B cell (primary cell): Measurements from ENCODE around the gene THRAP3. TPM values are rescaled to one million over a fixed set of nuclear protein-coding genes. Genes with fewer than 3 reads are reported as not detected.
"Not testable (repeated sequence)": the region's sequence is repeated elsewhere in the genome, so short reads cannot be mapped to it uniquely, and the experiment has no call there.

Source experiments
- ATAC-seq: fragments of 200-7000 bp; cut with Tn5 transposase; one replicate; pipeline ENCODE4 v1.10.0; 2021; ENCODE audit warnings: low read depth, mild to moderate bottlenecking, moderate number of reproducible peaks, moderate library complexity
- CTCF ChIA-PET: fragments of 350-600 bp; sonication (Branson Sonifier 250); formaldehyde crosslinking; loops from one replicate; lab custom pipeline; 2021; ENCODE audit warnings: antibody characterized with exemption, inconsistent platforms; lab: Charles Lee
- POLR2A ChIA-PET: fragments of 350-600 bp; sonication (Branson Sonifier 250); formaldehyde crosslinking; loops from one replicate; lab custom pipeline; 2021; ENCODE audit warnings: antibody characterized with exemption; lab: Charles Lee
- DNase-seq: peaks from one replicate; pipeline ENCODE4 v3.0.0; 2013
- H2AFZ ChIP-seq: 2 replicates; pipeline ENCODE4 v1.6.1; 2012; ENCODE audit warnings: mild to moderate bottlenecking, low read depth, low read length; ENCODE audit not compliant: insufficient read depth, poor library complexity, severe bottlenecking
- H3K27ac ChIP-seq, 2 donors: 1 replicate in 1 of 2; 2 replicates in 1 of 2; pipeline ENCODE4 v1.5.1; 2012 to 2013; ENCODE audit warnings: low read length in 2 of 2, mild to moderate bottlenecking in 2 of 2, moderate library complexity in 1 of 2
- H3K27me3 ChIP-seq, 4 experiments: fragments of 200-600 bp in 1 of 4; sonication (generic) in 1 of 4; replicated peaks in 1 of 4; 1 replicate in 2 of 4; 2 replicates in 2 of 4; pipeline versions ENCODE4 v1.6.1 to v1.7.0; 2013 to 2016; ENCODE audit warnings: low read length in 3 of 4, mild to moderate bottlenecking in 2 of 4, mixed read lengths in 1 of 4, moderate library complexity in 1 of 4; ENCODE audit not compliant: insufficient read depth in 4 of 4, control insufficient read depth in 3 of 4; ENCODE audit errors: control extremely low read depth in 1 of 4
- H3K36me3 ChIP-seq, 2 experiments: replicated peaks in 1 of 2; 1 replicate in 1 of 2; 2 replicates in 1 of 2; pipeline versions ENCODE4 v1.6.1 to v1.7.1; 2013; ENCODE audit warnings: low read length in 1 of 2; ENCODE audit not compliant: insufficient read depth in 2 of 2, control insufficient read depth in 1 of 2; ENCODE audit errors: control extremely low read depth in 1 of 2, extremely low read depth in 1 of 2
- H3K4me1 ChIP-seq, 2 donors: fragments of 200-600 bp in 1 of 2; sonication (generic) in 1 of 2; 1 replicate in 1 of 2; 2 replicates in 1 of 2; pipeline versions ENCODE4 v1.5.1 to v1.6.1; 2013 to 2017; ENCODE audit warnings: low read length in 2 of 2; ENCODE audit not compliant: control insufficient read depth in 2 of 2, insufficient read depth in 2 of 2
- H3K4me2 ChIP-seq: replicated peaks from 2 replicates; pipeline ENCODE3; 2012; ENCODE audit warnings: mild to moderate bottlenecking, low read depth, low read length; ENCODE audit not compliant: poor library complexity, severe bottlenecking
- H3K4me3 ChIP-seq, 5 experiments: fragments of 200-600 bp in 1 of 5; sonication (generic) in 1 of 5; 1 replicate in 3 of 5; 2 replicates in 2 of 5; pipeline versions ENCODE4 v1.5.1 to v1.7.0; 2011 to 2016; ENCODE audit warnings: low read length in 4 of 5, mild to moderate bottlenecking in 4 of 5, low read depth in 2 of 5, control low read depth in 1 of 5, moderate library complexity in 1 of 5; ENCODE audit not compliant: insufficient read depth in 1 of 5; ENCODE audit errors: control extremely low read depth in 1 of 5, extremely low read depth in 1 of 5
- H3K79me2 ChIP-seq: fragments of 200-600 bp; sonication (generic); one replicate; pipeline ENCODE4 v1.6.0; 2016; ENCODE audit warnings: low read length; ENCODE audit not compliant: control insufficient read depth, insufficient read depth
- H3K9ac ChIP-seq: fragments of 200-600 bp; sonication (generic); 2 replicates; pipeline ENCODE4 v1.6.1; 2017; ENCODE audit warnings: mild to moderate bottlenecking, low read length, moderate library complexity
- H3K9me3 ChIP-seq, 3 donors: one replicate each; pipeline versions ENCODE4 v1.6.1 to v1.7.1; 2013; ENCODE audit warnings: low read length in 2 of 3; ENCODE audit not compliant: control insufficient read depth in 2 of 3, insufficient read depth in 1 of 3; ENCODE audit errors: control extremely low read depth in 1 of 3
- H4K20me1 ChIP-seq: 2 replicates; pipeline ENCODE4 v1.6.0; 2012; ENCODE audit warnings: mild to moderate bottlenecking, low read length; ENCODE audit not compliant: insufficient read depth, control insufficient read depth, poor library complexity, severe bottlenecking
- H3K27ac Mint-ChIP-seq: one replicate; pipeline ENCODE4 v1.8.0; 2021; ENCODE audit warnings: mixed read lengths
- H3K27me3 Mint-ChIP-seq: one replicate; pipeline ENCODE4 v1.8.0; 2021; ENCODE audit warnings: mixed read lengths
- H3K4me1 Mint-ChIP-seq: one replicate; pipeline ENCODE4 v1.8.0; 2021; ENCODE audit warnings: mixed read lengths
- H3K4me3 Mint-ChIP-seq: one replicate; pipeline ENCODE4 v1.8.0; 2021; ENCODE audit warnings: mixed read lengths
- H3K9me3 Mint-ChIP-seq: one replicate; pipeline ENCODE4 v1.8.0; 2022; ENCODE audit warnings: mixed read lengths; ENCODE audit not compliant: insufficient read depth
- CTCF ChIP-seq: fragments of 200-600 bp; IDR thresholded peaks from one replicate; pipeline ENCODE4 v1.8.0; 2022; ENCODE audit warnings: antibody characterized with exemption, mild to moderate bottlenecking
- EZH2 ChIP-seq: IDR thresholded peaks from 2 replicates; pipeline ENCODE4 v1.6.1; 2012; ENCODE audit warnings: borderline replicate concordance, low read depth, mild to moderate bottlenecking, moderate library complexity, low read length; ENCODE audit not compliant: insufficient read depth, poor library complexity, severe bottlenecking
- WGBS: methylation state at CpG from one replicate; pipeline ENCODE4 v1.1.5; 2013; ENCODE audit warnings: missing lambda C conversion rate; ENCODE audit not compliant: insufficient coverage; 5-methylcytosine and 5-hydroxymethylcytosine counted together
- intact Hi-C: fragments of 100-400 bp; cut with micrococcal nuclease; formaldehyde crosslinking; loops from one replicate; pipeline ENCODE4 v1.10.0; 2022
- polyA plus RNA-seq: library from polyadenylated mRNA; depleted of rRNA; stranded (reverse); fragments of >200 nt; gene quantifications from 2 replicates; pipeline ENCODE4 v1.2.3, GENCODE V29; 2012
- total RNA-seq, 2 donors: library from RNA; stranded (reverse); fragments of 120-200 nt in 1 of 2; gene quantifications; 1 replicate in 1 of 2; 2 replicates in 1 of 2; pipeline versions ENCODE4 v1.2.3 to v1.2.4, GENCODE V29; 2013 to 2022

Gene THRAP3
- total and polyA plus RNA-seq, 2 donors (not counting 1 experiment from before 2014, with no cell fraction given) = 64.1 to 153 TPM

DNA sequence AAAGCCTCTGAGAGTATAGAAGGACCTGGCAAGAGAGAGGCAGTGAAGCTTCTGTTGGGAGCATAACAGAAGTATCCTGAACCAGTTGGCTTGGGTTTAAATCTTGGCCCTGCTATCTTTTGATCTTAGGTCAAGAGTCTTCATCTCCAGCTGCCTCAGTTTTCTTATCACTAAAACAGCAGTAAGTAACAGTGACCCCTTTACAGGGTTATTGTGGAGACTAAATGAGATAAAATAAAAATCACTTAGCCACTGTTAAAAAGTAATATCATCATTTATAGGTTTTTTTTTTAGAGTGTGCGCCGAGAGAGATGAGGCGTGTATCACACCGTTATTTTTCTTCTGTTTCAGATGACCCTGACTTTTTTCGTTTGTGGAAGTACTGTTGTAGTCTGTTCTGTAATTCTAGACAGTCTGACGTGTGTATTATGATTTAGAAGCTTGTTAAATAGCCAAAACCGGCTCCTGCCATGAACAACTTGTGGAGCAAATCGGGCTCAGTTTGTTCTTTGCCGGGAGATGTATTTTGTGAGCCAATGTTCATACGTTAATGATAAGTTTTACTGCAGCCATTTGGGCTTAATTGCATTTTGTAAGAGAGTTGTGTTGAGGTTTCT lies 1.1 kb downstream of the THRAP3 start:
- ChIA-PET POLR2A (interaction anchor here (0.9 to 3.3 kb wide), 4 partner anchors 8 to 76 kb away, joined by 3 to 21 read pairs (median 4); partner anchors contain the start of gene TRAPPC3), CTCF (interaction anchor here (2.0 to 3.3 kb wide), 4 partner anchors 12 to 75 kb away, joined by 4 to 32 read pairs (median 16); partner anchors contain the start of gene TRAPPC3)
- Mint-ChIP-seq H3K9me3 (no peaks in the 10 kb centered on the region), H3K27me3 (no peaks in the 10 kb centered on the region), H3K27ac (peak overlapping the region; percentile 100), H3K4me3 (peak overlapping the region; percentile 98), H3K4me1 (peaks cover 34% of the 10 kb centered on the region)
- H2AFZ ChIP-seq = no peak overlapping the region
- H3K4me3 ChIP-seq = peak overlapping the region; percentile 77 to 95 (median 84)
- peak overlapping the region; percentile 91 for H3K4me2 ChIP-seq
- no peak for TF ChIP-seq EZH2
- no peak for TF ChIP-seq CTCF
- H3K9me3 ChIP-seq = no peaks in the 10 kb centered on the region
- H4K20me1 ChIP-seq = peaks cover 12% of the 10 kb centered on the region
- H3K27me3 ChIP-seq = no peaks in the 10 kb centered on the region
- H3K4me1 ChIP-seq = peaks cover 22 to 45% of the 10 kb centered on the region in 2 donors
- H3K27ac ChIP-seq = peak overlapping the region; percentile 87 to 100
- peaks cover 0 to 37% of the 10 kb centered on the region in 2 experiments for H3K36me3 ChIP-seq
- H3K9ac ChIP-seq = peak overlapping the region; percentile 93
- ATAC-seq (no peak), DNase-seq (no peak)
- intact Hi-C loops = no loop called here
- WGBS = 23% methylated on average over 5 of the region's 10 CpGs
- peaks cover 60% of the 10 kb centered on the region for H3K79me2 ChIP-seq

GRCh38 chr1:36230279-36230678 lies 6.0 kb downstream of the THRAP3 start:
- Mint-ChIP-seq H3K4me1 (peaks cover 64% of the 10 kb centered on the region), H3K27ac (peak overlapping the region; percentile 76)
- H3K4me1 ChIP-seq = peaks cover 58 to 77% of the 10 kb centered on the region in 2 donors
- DNase-seq, H2AFZ ChIP-seq, ATAC-seq, H3K4me3 Mint-ChIP-seq, H3K4me3 ChIP-seq, H3K4me2 ChIP-seq, H3K9me3 Mint-ChIP-seq, POLR2A ChIA-PET, H3K27me3 ChIP-seq, H3K27me3 Mint-ChIP-seq, H3K9me3 ChIP-seq, CTCF ChIA-PET: not testable (repeated sequence)
- H3K9ac ChIP-seq = peak overlapping the region; percentile 26
- intact Hi-C loops = loop anchor here (5.0 kb wide), 1 partner anchor 37 kb away; no protein-coding TSS in a partner anchor
- 93% methylated on average over 3 of the region's 12 CpGs for WGBS
- H3K79me2 ChIP-seq = peaks cover 100% of the 10 kb centered on the region
- H4K20me1 ChIP-seq = peaks cover 31% of the 10 kb centered on the region
- peaks cover 6 to 57% of the 10 kb centered on the region in 2 experiments for H3K36me3 ChIP-seq
- H3K27ac ChIP-seq = peak overlapping the region in 1 of 2 donors; percentile 94
